IMR-90 (cell line): Measurements from ENCODE around the gene FKRP. TPM values are rescaled to one million over a fixed set of nuclear protein-coding genes. Genes with fewer than 3 reads are reported as not detected.

Source experiments
- ATAC-seq: fragments of 200-7000 bp; cut with Tn5 transposase; 2 replicates; pipeline ENCODE4 v1.9.1; 2020; ENCODE audit warnings: low read depth, mild to moderate bottlenecking, moderate library complexity
- BruUV-seq: library from RNA; stranded (reverse); fragments of 400-500 nt; replicated peaks from 2 replicates; lab custom pipeline; 2021; lab: Mats Ljungman, UMichigan
- CTCF ChIA-PET: fragments of 300-600 bp; formaldehyde crosslinking; extraction: SDS; loops from one replicate; lab custom pipeline; 2021; ENCODE audit warnings: antibody characterized with exemption; lab: Yijun Ruan, JAX
- POLR2A ChIA-PET: fragments of 300-600 bp; sonication (Branson Sonifier 250); formaldehyde crosslinking; loops from one replicate; lab custom pipeline; 2022; ENCODE audit warnings: antibody characterized with exemption; ENCODE audit not compliant: unreplicated experiment; lab: Charles Lee
- DNase-seq: peaks from one replicate; pipeline ENCODE4 v3.0.0; 2013
- H2AFZ ChIP-seq: replicated peaks from 2 replicates; pipeline ENCODE3; 2013; ENCODE audit warnings: low read length, mild to moderate bottlenecking; ENCODE audit not compliant: poor library complexity
- H2AK5ac ChIP-seq: 2 replicates; pipeline ENCODE4 v1.6.1; 2013; ENCODE audit warnings: low read depth, low read length, inconsistent platforms
- H2AK9ac ChIP-seq: replicated peaks from 2 replicates; pipeline ENCODE3; 2013; ENCODE audit warnings: mild to moderate bottlenecking, low read depth, low read length, moderate library complexity; ENCODE audit not compliant: poor library complexity
- H2BK120ac ChIP-seq: 2 replicates; pipeline ENCODE4 v1.6.1; 2013; ENCODE audit warnings: low read depth, low read length, inconsistent platforms
- H2BK15ac ChIP-seq: 3 replicates; pipeline ENCODE4 v1.6.1; 2013; ENCODE audit warnings: low read depth, low read length, inconsistent platforms
- H2BK20ac ChIP-seq: 2 replicates; pipeline ENCODE4 v1.6.1; 2013; ENCODE audit warnings: low read depth, mild to moderate bottlenecking, inconsistent platforms, low read length, moderate library complexity
- H2BK5ac ChIP-seq: 2 replicates; pipeline ENCODE4 v1.6.1; 2013; ENCODE audit warnings: mild to moderate bottlenecking, low read depth, low read length, inconsistent platforms; ENCODE audit not compliant: poor library complexity, severe bottlenecking
- H3K14ac ChIP-seq: replicated peaks from 2 replicates; pipeline ENCODE4 v1.6.1; 2013; ENCODE audit warnings: low read depth, low read length, inconsistent platforms
- H3K18ac ChIP-seq: 2 replicates; pipeline ENCODE4 v1.6.1; 2013; ENCODE audit warnings: low read depth, low read length, control low read depth
- H3K23ac ChIP-seq: 2 replicates; pipeline ENCODE4 v1.6.1; 2013; ENCODE audit warnings: low read depth, low read length, inconsistent platforms
- H3K27ac ChIP-seq: 2 replicates; pipeline ENCODE4 v1.5.1; 2013; ENCODE audit warnings: mild to moderate bottlenecking, control low read depth, low read length; ENCODE audit not compliant: insufficient read depth
- H3K27me3 ChIP-seq: 2 replicates; pipeline ENCODE4 v1.6.1; 2013; ENCODE audit warnings: low read length; ENCODE audit not compliant: control insufficient read depth, insufficient read depth
- H3K36me3 ChIP-seq: 2 replicates; pipeline ENCODE4 v1.6.1; 2013; ENCODE audit warnings: low read length, mixed read lengths; ENCODE audit not compliant: control insufficient read depth, insufficient read depth
- H3K4ac ChIP-seq: 2 replicates; pipeline ENCODE4 v1.6.1; 2013; ENCODE audit warnings: low read depth, low read length, inconsistent platforms
- H3K4me1 ChIP-seq: 2 replicates; pipeline ENCODE4 v1.6.1; 2013; ENCODE audit warnings: low read length, mixed read lengths; ENCODE audit not compliant: control insufficient read depth, insufficient read depth
- H3K4me2 ChIP-seq: 2 replicates; pipeline ENCODE4 v1.6.1; 2013; ENCODE audit warnings: low read depth, mild to moderate bottlenecking, control low read depth, low read length, moderate library complexity
- H3K4me3 ChIP-seq: 2 replicates; pipeline ENCODE4 v1.5.1; 2013; ENCODE audit warnings: low read depth, mild to moderate bottlenecking, control low read depth, low read length, moderate library complexity; ENCODE audit not compliant: insufficient read depth
- H3K56ac ChIP-seq: 2 replicates; pipeline ENCODE4 v1.6.1; 2013; ENCODE audit warnings: low read length, inconsistent platforms; ENCODE audit not compliant: insufficient read depth; ENCODE audit errors: extremely low read depth
- H3K79me1 ChIP-seq, 2 experiments: 2 replicates each; pipeline ENCODE4 v1.6.1; 2013; ENCODE audit warnings: low read length in 2 of 2, inconsistent platforms in 1 of 2, low read depth in 1 of 2
- H3K9ac ChIP-seq: 2 replicates; pipeline ENCODE4 v1.6.1; 2013; ENCODE audit warnings: low read depth, low read length, control low read depth
- H3K9me1 ChIP-seq: 2 replicates; pipeline ENCODE4 v1.6.1; 2013; ENCODE audit warnings: low read length, inconsistent platforms; ENCODE audit not compliant: insufficient read depth
- H3K9me3 ChIP-seq: 2 replicates; pipeline ENCODE4 v1.6.1; 2013; ENCODE audit warnings: low read length; ENCODE audit not compliant: control insufficient read depth, insufficient read depth
- H4K20me1 ChIP-seq: 2 replicates; pipeline ENCODE4 v1.6.1; 2013; ENCODE audit warnings: low read length, inconsistent platforms; ENCODE audit not compliant: insufficient read depth
- H4K5ac ChIP-seq: 2 replicates; pipeline ENCODE4 v1.6.1; 2013; ENCODE audit warnings: mild to moderate bottlenecking, low read depth, low read length, control low read depth
- H4K8ac ChIP-seq, 2 experiments: 2 replicates each; pipeline ENCODE4 v1.6.1; 2013; ENCODE audit warnings: low read depth in 2 of 2, low read length in 2 of 2, control low read depth in 1 of 2, inconsistent platforms in 1 of 2
- H4K91ac ChIP-seq: 2 replicates; pipeline ENCODE4 v1.6.1; 2013; ENCODE audit warnings: low read depth, low read length, inconsistent platforms; ENCODE audit not compliant: insufficient read depth
- CHD1 ChIP-seq: IDR thresholded peaks from 2 replicates; pipeline ENCODE4 v1.6.1; 2012; ENCODE audit warnings: low read depth, low read length, improper control_type of control experiment
- FOS ChIP-seq: fragments of 150-350 bp; IDR thresholded peaks from 2 replicates; pipeline ENCODE4 v1.6.1; 2016; ENCODE audit warnings: low read depth, low read length
- MAFK ChIP-seq: IDR thresholded peaks from 2 replicates; pipeline ENCODE4 v1.6.1; 2012; ENCODE audit warnings: low read depth, low read length, improper control_type of control experiment
- MAZ ChIP-seq: IDR thresholded peaks from 2 replicates; pipeline ENCODE4 v1.6.1; 2012; ENCODE audit warnings: low read depth, mild to moderate bottlenecking, low read length, improper control_type of control experiment, moderate library complexity, borderline replicate concordance
- MXI1 ChIP-seq: IDR thresholded peaks from 2 replicates; pipeline ENCODE4 v1.6.1; 2012; ENCODE audit warnings: low read depth, mild to moderate bottlenecking, low read length, moderate library complexity, borderline replicate concordance
- NFE2L2 ChIP-seq: fragments of 150-350 bp; IDR thresholded peaks from 2 replicates; pipeline ENCODE4 v1.6.1; 2016; ENCODE audit warnings: low read depth, mild to moderate bottlenecking, low read length
- POLR2A ChIP-seq: IDR thresholded peaks from 2 replicates; pipeline ENCODE4 v1.6.1; 2012; ENCODE audit warnings: mild to moderate bottlenecking, low read depth, low read length
- RAD21 ChIP-seq: IDR thresholded peaks from 2 replicates; pipeline ENCODE4 v1.6.1; 2012; ENCODE audit warnings: low read length, improper control_type of control experiment
- RFX5 ChIP-seq: IDR thresholded peaks from 2 replicates; pipeline ENCODE4 v1.8.0; 2012; ENCODE audit warnings: low read depth, mild to moderate bottlenecking, low read length, moderate library complexity
- SMC3 ChIP-seq: fragments of 150-350 bp; IDR thresholded peaks from 2 replicates; pipeline ENCODE4 v1.6.1; 2016; ENCODE audit warnings: low read depth, mild to moderate bottlenecking, antibody characterized with exemption, low read length, moderate library complexity
- WGBS, 2 experiments: methylation state at CpG; one replicate each; pipeline versions ENCODE4 v1.1.5 to v1.1.7; 2013; ENCODE audit warnings: missing lambda C conversion rate in 2 of 2; ENCODE audit not compliant: insufficient read length in 1 of 2; ENCODE audit errors: extremely low coverage in 2 of 2; 5-methylcytosine and 5-hydroxymethylcytosine counted together
- dilution Hi-C: fragments of 300-500 bp; cut with HindIII; formaldehyde crosslinking; loops from one replicate; pipeline ENCODE4 v1.14.3; 2018; ENCODE audit warnings: low sequenced_read_pairs; ENCODE audit not compliant: unreplicated experiment
- in situ Hi-C: fragments of 300-500 bp; cut with MboI; formaldehyde crosslinking; loops from 3 replicates; pipeline ENCODE4 v1.14.3; 2019; ENCODE audit warnings: low sequenced_read_pairs, inconsistent platforms, mixed read lengths
- intact Hi-C: fragments of 100-400 bp; cut with micrococcal nuclease; formaldehyde crosslinking; loops from 2 replicates; pipeline ENCODE4 v1.10.0; 2022
- polyA plus RNA-seq, 3 experiments: library from polyadenylated mRNA; depleted of rRNA; stranded (reverse); fragments of >200 nt; gene quantifications; 2 replicates each; pipeline ENCODE4 v1.2.3, GENCODE V29; 2012; ENCODE audit warnings: low replicate concordance in 1 of 3
- total RNA-seq: library from RNA; depleted of rRNA; stranded (reverse); fragments of >200 nt; gene quantifications from 2 replicates; pipeline ENCODE4 v1.2.3, GENCODE V29; 2012
- TF ChIP-seq, protein P1 (sequence below): conservative IDR thresholded peaks from 2 replicates; pipeline ENCODE4 v1.5.1; 2012; ENCODE audit warnings: mild to moderate bottlenecking, low read depth, low read length, improper control_type of control experiment
- TF ChIP-seq, protein P2 (sequence below): fragments of 150-350 bp; IDR thresholded peaks from 2 replicates; pipeline ENCODE4 v1.6.1; 2016; ENCODE audit warnings: low read depth, mild to moderate bottlenecking, low read length, moderate library complexity, borderline replicate concordance

The FKRP gene
- total and polyA plus RNA-seq, 2 of the 4 experiments (the other 2 are of a cell fraction): 6.1 to 25.3 TPM

DNA sequence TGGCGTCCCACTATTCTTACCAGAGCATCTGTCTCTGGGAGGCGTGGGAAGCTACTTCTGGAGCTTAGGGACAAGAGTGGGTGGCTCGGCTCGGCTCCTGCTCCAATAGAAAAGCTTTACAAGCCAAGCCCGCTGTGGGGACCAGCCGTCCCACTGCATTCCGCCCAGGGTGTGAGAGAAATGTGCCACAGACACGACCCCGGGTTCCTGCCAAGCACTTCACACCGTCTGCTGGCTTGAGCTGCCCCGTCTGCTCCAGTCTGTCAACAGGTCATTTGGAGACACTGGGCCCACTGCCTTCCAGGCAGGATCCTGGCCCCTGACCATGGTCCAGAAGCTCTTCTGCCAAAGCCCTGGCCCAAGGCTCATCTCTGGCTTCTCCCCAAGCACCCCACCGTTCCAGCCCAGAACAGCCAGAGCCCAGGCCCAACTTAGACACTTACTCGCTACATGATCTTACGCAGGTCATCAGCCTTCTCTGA is 6.5 kb upstream of the FKRP start:
- peaks cover 34% of the 10 kb centered on the region for H3K36me3 ChIP-seq
- H3K27ac ChIP-seq: no peak overlapping the region
- H2BK120ac ChIP-seq: no peak overlapping the region
- DNase-seq (no peak), ATAC-seq (no peak)
- no peak overlapping the region for H3K23ac ChIP-seq
- 54% methylated on average over 3 of the region's 14 CpGs; no CpG with 5 or more reads in 1 of the 2 experiments for WGBS, 2 experiments
- TF ChIP-seq SMC3: no peak
- TF ChIP-seq, protein P1, sequence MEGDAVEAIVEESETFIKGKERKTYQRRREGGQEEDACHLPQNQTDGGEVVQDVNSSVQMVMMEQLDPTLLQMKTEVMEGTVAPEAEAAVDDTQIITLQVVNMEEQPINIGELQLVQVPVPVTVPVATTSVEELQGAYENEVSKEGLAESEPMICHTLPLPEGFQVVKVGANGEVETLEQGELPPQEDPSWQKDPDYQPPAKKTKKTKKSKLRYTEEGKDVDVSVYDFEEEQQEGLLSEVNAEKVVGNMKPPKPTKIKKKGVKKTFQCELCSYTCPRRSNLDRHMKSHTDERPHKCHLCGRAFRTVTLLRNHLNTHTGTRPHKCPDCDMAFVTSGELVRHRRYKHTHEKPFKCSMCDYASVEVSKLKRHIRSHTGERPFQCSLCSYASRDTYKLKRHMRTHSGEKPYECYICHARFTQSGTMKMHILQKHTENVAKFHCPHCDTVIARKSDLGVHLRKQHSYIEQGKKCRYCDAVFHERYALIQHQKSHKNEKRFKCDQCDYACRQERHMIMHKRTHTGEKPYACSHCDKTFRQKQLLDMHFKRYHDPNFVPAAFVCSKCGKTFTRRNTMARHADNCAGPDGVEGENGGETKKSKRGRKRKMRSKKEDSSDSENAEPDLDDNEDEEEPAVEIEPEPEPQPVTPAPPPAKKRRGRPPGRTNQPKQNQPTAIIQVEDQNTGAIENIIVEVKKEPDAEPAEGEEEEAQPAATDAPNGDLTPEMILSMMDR: no peak
- no peak for TF ChIP-seq NFE2L2
- TF ChIP-seq FOS: no peak
- TF ChIP-seq CHD1: no peak
- no peak for TF ChIP-seq MXI1
- TF ChIP-seq POLR2A: no peak
- TF ChIP-seq MAZ: no peak
- TF ChIP-seq MAFK: no peak
- TF ChIP-seq RFX5: no peak
- TF ChIP-seq, protein P2, sequence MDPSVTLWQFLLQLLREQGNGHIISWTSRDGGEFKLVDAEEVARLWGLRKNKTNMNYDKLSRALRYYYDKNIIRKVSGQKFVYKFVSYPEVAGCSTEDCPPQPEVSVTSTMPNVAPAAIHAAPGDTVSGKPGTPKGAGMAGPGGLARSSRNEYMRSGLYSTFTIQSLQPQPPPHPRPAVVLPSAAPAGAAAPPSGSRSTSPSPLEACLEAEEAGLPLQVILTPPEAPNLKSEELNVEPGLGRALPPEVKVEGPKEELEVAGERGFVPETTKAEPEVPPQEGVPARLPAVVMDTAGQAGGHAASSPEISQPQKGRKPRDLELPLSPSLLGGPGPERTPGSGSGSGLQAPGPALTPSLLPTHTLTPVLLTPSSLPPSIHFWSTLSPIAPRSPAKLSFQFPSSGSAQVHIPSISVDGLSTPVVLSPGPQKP: no peak
- TF ChIP-seq RAD21: no peak
- H2AK5ac ChIP-seq: no peak overlapping the region
- no peak overlapping the region for H4K5ac ChIP-seq
- ChIA-PET CTCF (interaction anchor here (1.2 kb wide), 1 partner anchor 36 kb away, joined by 3 read pairs; no protein-coding TSS in a partner anchor), POLR2A (interaction anchor here (0.9 kb wide), 1 partner anchor 26 kb away, joined by 19 read pairs; no protein-coding TSS in a partner anchor)
- intact Hi-C loops (no loop called here), dilution Hi-C loops (no loop called here), in situ Hi-C loops (no loop called here)
- no peaks in the 10 kb centered on the region for H3K9me3 ChIP-seq
- H3K14ac ChIP-seq: no peak overlapping the region
- H2AFZ ChIP-seq: no peak overlapping the region
- H3K9me1 ChIP-seq: peaks cover 28% of the 10 kb centered on the region
- H3K27me3 ChIP-seq: no peaks in the 10 kb centered on the region
- no peak overlapping the region for H3K18ac ChIP-seq
- H2AK9ac ChIP-seq: no peak overlapping the region
- H4K20me1 ChIP-seq: peaks cover 86% of the 10 kb centered on the region
- H4K8ac ChIP-seq: no peak overlapping the region
- no peak overlapping the region for H3K56ac ChIP-seq
- no TSS peak for BruUV-seq
- peaks cover 25 to 81% of the 10 kb centered on the region in 2 experiments for H3K79me1 ChIP-seq
- H2BK20ac ChIP-seq: no peak overlapping the region
- H2BK15ac ChIP-seq: no peak overlapping the region
- no peak overlapping the region for H2BK5ac ChIP-seq
- peaks cover 28% of the 10 kb centered on the region for H3K4me1 ChIP-seq
- no peak overlapping the region for H3K4me3 ChIP-seq
- H3K4ac ChIP-seq: no peak overlapping the region
- no peak overlapping the region for H3K9ac ChIP-seq
- no peak overlapping the region for H3K4me2 ChIP-seq
- H4K91ac ChIP-seq: no peak overlapping the region
